GM23338 (cell line): ENCODE data around the gene AGAP3. TPM values are rescaled to one million over a fixed set of nuclear protein-coding genes. Genes with fewer than 3 reads are reported as not detected.

Experiments used
- ATAC-seq: fragments of 200-7000 bp; cut with Tn5 transposase; 3 replicates; pipeline ENCODE4 v1.9.1; 2020
- DNase-seq: peaks from one replicate; pipeline ENCODE4 v3.0.0-alpha.2; 2015; ENCODE audit warnings: low spot score
- H2AFZ ChIP-seq: fragments of 200-600 bp; sonication (generic); 2 replicates; pipeline ENCODE4 v1.8.0; 2016; ENCODE audit warnings: antibody characterized with exemption, mild to moderate bottlenecking, moderate library complexity
- H3F3A ChIP-seq: fragments of 200-600 bp; sonication (generic); replicated peaks from 2 replicates; pipeline ENCODE4 v1.8.0; 2017; ENCODE audit warnings: antibody characterized with exemption, mixed run types, low read depth
- H3K27ac ChIP-seq: fragments of 200-600 bp; sonication (generic); 2 replicates; pipeline ENCODE4 v1.6.1; 2016; ENCODE audit warnings: low read depth
- H3K27me3 ChIP-seq: fragments of 200-600 bp; sonication (generic); 2 replicates; pipeline ENCODE4 v1.8.0; 2016; ENCODE audit warnings: mild to moderate bottlenecking, mixed run types, moderate library complexity; ENCODE audit not compliant: insufficient read depth
- H3K36me3 ChIP-seq: fragments of 200-600 bp; sonication (generic); 2 replicates; pipeline ENCODE4 v1.8.0; 2016; ENCODE audit warnings: mild to moderate bottlenecking; ENCODE audit not compliant: insufficient read depth
- H3K4me1 ChIP-seq: fragments of 200-600 bp; sonication (generic); 2 replicates; pipeline ENCODE4 v1.8.0; 2016; ENCODE audit warnings: mild to moderate bottlenecking, moderate library complexity; ENCODE audit not compliant: insufficient read depth
- H3K4me2 ChIP-seq: fragments of 200-600 bp; sonication (generic); 2 replicates; pipeline ENCODE4 v1.7.1; 2017; ENCODE audit warnings: mixed run types
- H3K4me3 ChIP-seq: fragments of 200-600 bp; sonication (generic); 2 replicates; pipeline ENCODE4 v1.6.1; 2016; ENCODE audit warnings: mixed run types
- H3K79me2 ChIP-seq: fragments of 200-600 bp; sonication (generic); replicated peaks from 2 replicates; pipeline ENCODE4 v1.8.0; 2017; ENCODE audit warnings: mild to moderate bottlenecking; ENCODE audit not compliant: insufficient read depth
- H3K9me2 ChIP-seq: fragments of 200-600 bp; sonication (generic); 2 replicates; pipeline ENCODE4 v1.8.0; 2017; ENCODE audit not compliant: insufficient read depth
- H4K20me1 ChIP-seq: fragments of 200-600 bp; sonication (generic); replicated peaks from 2 replicates; pipeline ENCODE4 v1.8.0; 2017; ENCODE audit warnings: mild to moderate bottlenecking; ENCODE audit not compliant: insufficient read depth
- H3K27ac Mint-ChIP-seq: 2 replicates; pipeline ENCODE4 v1.8.0; 2020; ENCODE audit warnings: inconsistent platforms, mild to moderate bottlenecking, moderate library complexity, mixed read lengths
- H3K27me3 Mint-ChIP-seq: 3 replicates; pipeline ENCODE4 v1.8.0; 2022; ENCODE audit warnings: low read depth, mild to moderate bottlenecking, moderate library complexity, mixed read lengths, inconsistent platforms; ENCODE audit not compliant: insufficient read depth, poor library complexity
- H3K36me3 Mint-ChIP-seq: 3 replicates; pipeline ENCODE4 v1.8.0; 2021; ENCODE audit warnings: low read depth, mild to moderate bottlenecking, inconsistent platforms, moderate library complexity, mixed read lengths
- H3K4me1 Mint-ChIP-seq: 3 replicates; pipeline ENCODE4 v1.8.0; 2020; ENCODE audit warnings: mild to moderate bottlenecking, inconsistent platforms, mixed read lengths
- H3K4me3 Mint-ChIP-seq: 3 replicates; pipeline ENCODE4 v1.8.0; 2021; ENCODE audit warnings: moderate library complexity, mild to moderate bottlenecking, inconsistent platforms, mixed read lengths
- H3K9me3 Mint-ChIP-seq: 3 replicates; pipeline ENCODE4 v1.8.0; 2020; ENCODE audit warnings: moderate library complexity, mild to moderate bottlenecking, inconsistent platforms, mixed read lengths
- CREB1 ChIP-seq: fragments of 250-450 bp; sonication (Bioruptor Pico); IDR thresholded peaks from 2 replicates; pipeline ENCODE4 v1.5.0; 2020; ENCODE audit warnings: low read depth, mild to moderate bottlenecking, moderate library complexity
- ETS1 ChIP-seq: IDR thresholded peaks from 2 replicates; pipeline ENCODE4 v1.6.1; 2016; ENCODE audit warnings: antibody characterized with exemption
- EZH2 ChIP-seq: fragments of 200-600 bp; sonication (generic); IDR thresholded peaks from one replicate; pipeline ENCODE4 v1.8.0; 2017; ENCODE audit warnings: antibody characterized with exemption, mild to moderate bottlenecking, low read depth; ENCODE audit not compliant: unreplicated experiment
- EZH2phosphoT487 ChIP-seq: fragments of 200-600 bp; sonication (generic); IDR thresholded peaks from one replicate; pipeline ENCODE4 v1.8.1; 2018; ENCODE audit warnings: antibody characterized with exemption; ENCODE audit not compliant: unreplicated experiment
- JUNB ChIP-seq: IDR thresholded peaks from one replicate; pipeline ENCODE4 v1.6.1; 2016; ENCODE audit warnings: antibody characterized with exemption; ENCODE audit not compliant: unreplicated experiment
- NANOG ChIP-seq: IDR thresholded peaks from 2 replicates; pipeline ENCODE4 v1.6.1; 2016; ENCODE audit warnings: antibody characterized with exemption, borderline replicate concordance
- POLR2AphosphoS5 ChIP-seq: IDR thresholded peaks from 2 replicates; pipeline ENCODE4 v1.6.1; 2016; ENCODE audit warnings: antibody characterized with exemption, low read depth
- REST ChIP-seq: IDR thresholded peaks from one replicate; pipeline ENCODE4 v1.6.1; 2018; ENCODE audit warnings: antibody characterized with exemption; ENCODE audit not compliant: unreplicated experiment
- STAT1 ChIP-seq: IDR thresholded peaks from one replicate; pipeline ENCODE4 v1.6.1; 2016; ENCODE audit warnings: antibody characterized with exemption; ENCODE audit not compliant: unreplicated experiment
- ZNF114 ChIP-seq: fragments of 250-450 bp; sonication (Bioruptor Pico); IDR thresholded peaks from 2 replicates; pipeline ENCODE4 v1.5.0; 2020; ENCODE audit warnings: mild to moderate bottlenecking, moderate library complexity
- ZNF331 ChIP-seq: fragments of 250-450 bp; sonication (Bioruptor Pico); IDR thresholded peaks from 2 replicates; pipeline ENCODE4 v1.5.0; 2020; ENCODE audit warnings: low read depth, mild to moderate bottlenecking, moderate library complexity
- ZNF462 ChIP-seq: fragments of 250-450 bp; sonication (Bioruptor Pico); IDR thresholded peaks from 2 replicates; pipeline ENCODE4 v1.5.0; 2020; ENCODE audit warnings: mild to moderate bottlenecking, moderate library complexity
- polyA plus RNA-seq: library from polyadenylated mRNA; unstranded; fragments of >200 nt; fragmentation: Nextera tagmentation; extraction: Ambion mirVana; gene quantifications from 2 replicates; pipeline ENCODE4 v1.2.1, GENCODE V29; 2016
- total RNA-seq: library from RNA; depleted of rRNA; stranded (reverse); fragments of >200 nt; shearing (Covaris generic); gene quantifications from 2 replicates; pipeline ENCODE4 v1.2.3, GENCODE V29; 2014
- TF ChIP-seq, protein P1 (sequence below), 2 experiments: fragments of 200-600 bp in 1 of 2; sonication (generic) in 1 of 2; conservative IDR thresholded peaks; 2 replicates each; pipeline versions ENCODE4 v1.5.1 to v1.6.1; 2016 to 2017; ENCODE audit warnings: antibody characterized with exemption in 2 of 2, low read depth in 2 of 2, mild to moderate bottlenecking in 2 of 2, moderate library complexity in 1 of 2

The AGAP3 gene
- total and polyA plus RNA-seq, 2 experiments from 2014 or later, result 24.0 to 39.2 TPM

DNA sequence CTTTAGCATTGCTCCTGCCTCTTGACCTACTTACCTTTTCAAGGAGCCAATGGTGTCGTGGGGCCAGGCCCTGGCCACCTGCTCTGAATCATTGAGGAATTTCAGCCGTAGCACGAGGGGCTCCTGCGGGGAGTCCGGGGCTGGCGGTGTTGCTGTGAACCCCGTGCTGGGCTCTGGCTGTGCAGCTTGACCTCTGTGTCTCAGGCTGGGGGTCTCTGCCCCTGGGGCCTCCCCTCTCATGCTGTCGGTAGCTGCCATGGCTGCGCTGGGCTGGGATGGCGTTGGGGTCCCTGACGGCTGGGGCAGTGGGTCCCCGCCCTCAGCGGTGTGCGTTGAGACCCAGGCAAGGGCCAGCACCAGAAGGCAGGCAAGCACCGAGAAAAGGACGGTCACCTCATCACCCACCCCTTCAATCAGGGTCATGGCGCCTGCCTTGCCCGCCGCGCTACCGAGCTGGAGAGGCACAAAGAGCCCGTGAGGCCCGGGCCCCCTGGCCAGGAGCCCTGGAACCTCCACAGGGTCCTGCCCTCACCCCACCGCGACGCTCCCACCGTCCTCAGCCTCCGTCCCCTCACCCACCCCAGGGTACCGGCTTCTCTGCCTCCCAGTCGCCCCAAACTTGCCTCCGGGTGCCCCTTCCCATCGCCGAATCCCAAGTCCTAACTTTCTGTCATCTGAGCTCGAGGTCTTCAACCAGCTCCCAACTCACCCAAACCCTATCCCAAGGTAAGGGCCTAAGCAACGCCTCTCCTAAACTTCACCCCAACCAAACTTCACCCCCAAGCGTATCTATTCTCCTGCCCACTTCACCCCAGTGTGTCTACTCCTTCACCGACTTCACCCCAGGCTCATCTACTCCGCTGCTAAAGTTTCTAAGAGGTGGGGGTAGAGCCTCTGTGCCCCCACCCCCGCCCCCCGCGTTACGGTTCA lies 3.9 kb upstream of the AGAP3 start:
- Mint-ChIP-seq H3K4me1 (peaks cover 36% of the 10 kb centered on the region), H3K27ac (no peak overlapping the region), H3K9me3 (peaks cover 2% of the 10 kb centered on the region; the same call in 1 of the 3 replicates), H3K4me3 (peak overlapping the region; percentile 82), H3K36me3 (peaks cover 4% of the 10 kb centered on the region; the same call in 1 of the 3 replicates), H3K27me3 (peaks cover 29% of the 10 kb centered on the region)
- peaks cover 20% of the 10 kb centered on the region for H3F3A ChIP-seq
- peak overlapping the region; percentile 98 for H3K4me2 ChIP-seq
- H3K79me2 ChIP-seq, result peaks cover 9% of the 10 kb centered on the region; the same call in 1 of the 2 replicates
- H2AFZ ChIP-seq, result no peak overlapping the region
- H3K9me2 ChIP-seq, result no peaks in the 10 kb centered on the region
- ATAC-seq (no peak), DNase-seq (no peak)
- H3K4me3 ChIP-seq, result peak overlapping the region; percentile 79
- peaks cover 25% of the 10 kb centered on the region for H3K27me3 ChIP-seq
- H4K20me1 ChIP-seq, result peaks cover 7% of the 10 kb centered on the region
- peaks cover 31% of the 10 kb centered on the region for H3K4me1 ChIP-seq
- H3K36me3 ChIP-seq, result no peaks in the 10 kb centered on the region
- TF ChIP-seq POLR2AphosphoS5, result no peak
- TF ChIP-seq ZNF462 (CRISPR knock-in tag), result no peak
- no peak for TF ChIP-seq NANOG
- TF ChIP-seq CREB1 (CRISPR knock-in tag), result no peak
- no peak for TF ChIP-seq STAT1
- TF ChIP-seq ETS1, result no peak
- TF ChIP-seq JUNB, result no peak
- no peak for TF ChIP-seq EZH2
- TF ChIP-seq EZH2phosphoT487, result no peak
- TF ChIP-seq ZNF331, result no peak
- no peak for TF ChIP-seq ZNF114
- TF ChIP-seq, protein P1, sequence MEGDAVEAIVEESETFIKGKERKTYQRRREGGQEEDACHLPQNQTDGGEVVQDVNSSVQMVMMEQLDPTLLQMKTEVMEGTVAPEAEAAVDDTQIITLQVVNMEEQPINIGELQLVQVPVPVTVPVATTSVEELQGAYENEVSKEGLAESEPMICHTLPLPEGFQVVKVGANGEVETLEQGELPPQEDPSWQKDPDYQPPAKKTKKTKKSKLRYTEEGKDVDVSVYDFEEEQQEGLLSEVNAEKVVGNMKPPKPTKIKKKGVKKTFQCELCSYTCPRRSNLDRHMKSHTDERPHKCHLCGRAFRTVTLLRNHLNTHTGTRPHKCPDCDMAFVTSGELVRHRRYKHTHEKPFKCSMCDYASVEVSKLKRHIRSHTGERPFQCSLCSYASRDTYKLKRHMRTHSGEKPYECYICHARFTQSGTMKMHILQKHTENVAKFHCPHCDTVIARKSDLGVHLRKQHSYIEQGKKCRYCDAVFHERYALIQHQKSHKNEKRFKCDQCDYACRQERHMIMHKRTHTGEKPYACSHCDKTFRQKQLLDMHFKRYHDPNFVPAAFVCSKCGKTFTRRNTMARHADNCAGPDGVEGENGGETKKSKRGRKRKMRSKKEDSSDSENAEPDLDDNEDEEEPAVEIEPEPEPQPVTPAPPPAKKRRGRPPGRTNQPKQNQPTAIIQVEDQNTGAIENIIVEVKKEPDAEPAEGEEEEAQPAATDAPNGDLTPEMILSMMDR (conservative IDR thresholded peaks at IDR 0.05; ENCODE audit: low read depth in 2 of 2), result no peak
- no peak for TF ChIP-seq REST
- no peak overlapping the region for H3K27ac ChIP-seq
